ENCODE data around the gene NEK2.
A peak's percentile ranks its signal among the peaks of the same experiment; 100 is the strongest.
"Not testable (repeated sequence)": the region's sequence is repeated elsewhere in the genome, so short reads cannot be mapped to it uniquely, and the experiment has no call there.

The NEK2 gene

DNA sequence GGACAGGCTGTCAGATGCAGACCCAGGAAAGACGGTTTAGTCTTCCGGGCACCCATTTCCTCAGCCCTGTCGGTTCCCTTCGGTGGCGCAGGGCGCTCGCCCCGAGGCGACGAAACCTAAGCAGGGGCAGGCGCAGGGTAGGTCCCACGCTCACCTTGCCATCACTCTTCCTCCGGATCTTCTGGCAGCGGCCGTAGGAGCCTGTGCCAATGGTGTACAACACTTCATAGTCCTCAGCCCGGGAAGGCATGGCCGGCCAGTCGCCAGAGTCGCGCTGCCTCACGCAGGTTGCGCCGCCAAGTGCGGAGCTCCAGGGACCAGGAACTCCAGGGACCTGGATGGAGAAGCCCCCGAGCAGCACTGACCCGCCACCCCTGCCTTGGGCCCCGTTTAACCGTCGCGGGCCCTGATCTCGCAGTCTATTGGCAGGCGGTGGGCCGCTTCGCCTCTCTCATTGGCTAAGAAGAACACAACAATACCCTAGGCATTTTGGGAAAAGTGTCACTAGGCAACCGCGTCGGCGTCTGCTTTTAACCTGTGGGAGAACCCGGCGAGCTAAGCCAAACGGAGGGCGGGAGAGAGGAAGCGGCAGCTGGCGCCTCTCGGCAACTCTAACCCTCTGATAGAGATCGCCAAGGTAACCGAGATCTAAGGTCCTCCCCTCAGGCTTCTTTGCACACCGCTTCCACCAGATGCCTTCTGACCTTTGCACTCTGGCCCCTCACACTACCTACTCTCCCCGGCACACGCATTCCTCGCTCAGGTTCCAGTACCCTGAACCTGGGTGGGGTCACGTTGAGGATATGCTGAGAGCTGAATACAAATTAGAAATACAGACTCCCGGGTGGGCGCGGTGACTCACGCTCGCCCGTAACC is at the start of gene NEK2:
Gene NEK2 (minus strand): TSS at position 392 of the 876 bp plus-strand sequence. CDS start 142 bp downstream, at position 250.
- DNase-seq (ENCODE audit: low spot score): peak; percentile 65

DNA sequence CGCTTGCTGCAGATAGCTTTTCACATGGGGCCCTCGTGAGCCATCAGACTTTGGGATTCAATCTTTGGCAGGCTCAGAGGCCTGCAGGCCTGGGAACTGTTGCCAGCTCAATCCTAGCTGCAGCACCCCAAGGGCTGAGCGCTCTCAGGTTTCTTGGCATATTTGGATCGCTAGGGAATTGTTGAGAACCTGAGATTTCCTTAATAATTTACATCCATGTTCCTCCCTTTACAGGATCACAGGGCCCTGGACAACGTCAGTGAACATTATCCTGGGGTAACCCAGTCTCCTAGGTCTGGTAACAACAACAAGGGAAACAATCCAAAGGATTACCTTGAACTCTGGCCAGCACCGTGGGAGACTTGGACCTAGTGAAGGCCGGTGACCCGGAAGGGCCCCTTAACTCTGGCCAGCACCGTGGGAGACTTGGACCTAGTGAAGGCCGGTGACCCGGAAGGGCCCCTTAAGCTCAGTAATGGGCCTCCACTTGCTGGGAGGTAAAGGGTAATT is 49.3 kb upstream of the NEK2 start:
- DNase-seq (ENCODE audit: low spot score): no peak

DNA sequence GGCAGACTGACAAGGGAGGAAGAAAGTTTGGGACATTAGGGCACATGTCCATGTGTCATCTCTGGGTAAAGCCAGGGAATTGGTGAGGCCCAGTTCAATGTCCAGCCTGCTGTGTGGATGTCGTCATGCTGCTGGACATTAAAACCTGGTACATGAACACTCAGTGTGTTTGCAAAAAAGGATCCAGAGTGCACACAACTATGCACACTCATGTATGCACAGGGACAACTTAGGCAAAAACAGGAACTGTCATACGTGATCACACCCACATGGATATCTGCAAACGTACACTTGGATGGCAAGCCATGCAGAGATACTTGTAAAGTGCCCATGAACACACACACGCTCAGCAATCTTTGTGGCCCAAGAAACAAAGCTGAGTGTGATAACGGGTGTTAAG is 47.9 kb upstream of the NEK2 start:
- no peak for DNase-seq (ENCODE audit: low spot score)

DNA sequence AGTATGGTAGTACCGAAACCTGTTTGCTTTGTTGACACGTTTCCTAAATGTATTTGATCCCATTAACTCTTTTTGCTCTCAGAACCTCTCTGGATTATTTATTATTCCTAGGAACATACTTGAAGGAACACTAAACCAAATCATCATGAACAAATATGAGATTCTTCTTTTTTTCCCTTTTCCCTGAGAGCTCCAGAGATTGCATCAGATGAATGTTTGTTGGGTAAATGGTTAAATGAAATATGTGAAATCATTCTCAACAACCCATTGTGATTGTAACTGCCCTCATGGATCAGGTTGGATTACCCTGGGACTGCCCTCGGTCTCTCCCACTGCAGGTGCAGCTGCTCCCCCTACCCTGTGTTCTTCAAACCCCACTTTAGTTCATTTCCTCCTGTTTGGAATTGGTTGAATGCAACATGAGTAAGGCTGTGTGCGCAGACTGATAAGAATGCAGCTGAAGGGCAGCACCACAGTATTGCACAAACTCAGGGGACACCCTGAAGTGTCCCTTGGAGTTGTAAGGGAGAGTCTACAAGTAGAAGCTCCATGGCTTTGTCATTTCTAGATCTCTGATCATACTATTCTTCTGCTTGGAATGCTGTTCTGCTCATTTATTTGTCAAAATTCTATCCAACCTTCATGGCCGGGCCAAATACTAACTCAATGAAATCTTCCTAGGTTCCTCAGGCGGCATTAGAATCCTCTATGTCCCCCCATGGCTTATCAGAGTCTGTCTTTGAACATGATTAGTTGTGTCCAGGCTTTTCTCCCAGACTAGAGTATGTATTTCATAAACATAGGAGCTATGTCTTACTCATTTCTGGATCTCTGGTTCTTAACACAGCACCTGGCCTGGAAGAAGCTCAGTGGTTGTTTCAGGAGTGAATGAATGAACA is 47.1 kb upstream of the NEK2 start:
- no peak for DNase-seq (ENCODE audit: low spot score)

DNA sequence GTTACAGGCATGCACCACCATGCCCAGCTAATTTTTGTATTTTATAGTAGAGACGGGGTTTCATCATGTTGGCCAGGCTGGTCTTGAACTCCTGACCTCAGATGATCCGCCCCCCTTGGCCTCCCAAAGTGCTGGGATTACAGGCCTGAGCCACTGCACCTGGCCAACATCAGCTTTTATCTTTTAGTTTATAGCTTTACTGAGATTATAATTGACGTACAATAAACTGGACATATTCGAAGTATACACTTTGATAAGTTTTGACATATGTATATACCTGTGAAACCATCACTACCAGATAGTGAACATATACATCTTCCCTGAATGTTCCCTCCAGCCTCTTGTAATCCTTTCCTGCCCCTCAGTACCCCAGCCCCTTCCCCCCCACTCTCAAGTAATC is 41.1 kb upstream of the NEK2 start:
- not testable (repeated sequence) for DNase-seq (ENCODE audit: low spot score)

DNA sequence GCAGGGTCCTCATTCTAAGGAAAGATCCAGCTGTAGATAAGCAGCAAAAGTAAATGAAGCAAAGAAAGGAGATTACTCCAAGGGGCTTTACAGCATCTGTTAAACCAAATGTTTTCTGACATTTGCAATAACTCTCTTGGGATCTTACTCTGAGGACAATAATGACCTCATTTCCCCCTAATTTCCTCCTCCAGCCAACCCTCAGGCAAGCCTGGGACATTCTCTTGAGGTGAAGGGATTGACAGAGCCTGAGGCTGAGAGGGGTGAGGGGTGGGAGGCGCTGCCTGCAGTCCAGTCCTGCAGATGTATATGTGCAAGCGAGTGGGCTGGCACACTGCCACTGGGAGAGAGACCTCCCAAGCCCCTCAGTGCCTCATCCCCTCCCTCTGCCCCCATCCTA is 40.5 kb upstream of the NEK2 start:
- DNase-seq (ENCODE audit: low spot score): no peak

DNA sequence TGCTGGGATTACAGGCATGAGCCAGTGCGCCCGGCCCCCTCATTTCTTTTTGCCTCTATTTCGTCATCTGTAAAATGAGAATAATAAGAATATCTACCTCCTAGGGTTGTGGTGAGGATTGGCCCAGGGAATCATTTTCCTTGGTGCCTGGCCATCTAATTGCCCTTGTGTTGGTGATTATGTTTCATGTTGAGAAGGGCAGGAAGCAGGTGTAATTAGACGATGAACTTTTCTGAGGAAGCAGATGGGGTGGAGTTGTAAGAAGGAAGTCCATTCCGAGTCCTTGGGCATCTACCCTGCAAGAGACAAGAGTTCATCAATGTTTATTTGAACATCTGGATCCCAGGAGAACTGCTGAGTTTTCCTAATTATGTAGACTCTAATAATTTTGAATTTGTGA is 38.7 kb upstream of the NEK2 start:
- no peak for DNase-seq (ENCODE audit: low spot score)

DNA sequence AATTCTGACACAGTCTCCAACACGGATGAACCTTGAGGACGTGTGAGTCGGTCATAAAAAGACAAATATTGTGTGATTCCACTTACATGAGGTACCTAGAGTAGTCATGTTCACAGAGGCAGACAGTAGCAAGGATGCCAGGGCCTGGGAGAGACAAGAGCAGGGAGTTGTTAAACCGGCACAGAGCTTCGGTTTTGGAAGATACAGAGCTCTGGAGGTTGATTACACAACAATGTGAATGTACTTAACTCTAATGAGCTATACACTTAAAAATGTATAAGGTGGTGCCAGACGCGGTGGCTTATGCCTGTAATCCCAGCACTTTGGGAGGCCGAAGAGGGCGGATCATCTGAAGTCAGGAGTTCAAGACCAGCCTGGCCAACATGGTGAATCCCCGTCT is 37.8 kb upstream of the NEK2 start:
- no peak for DNase-seq (ENCODE audit: low spot score)

DNA sequence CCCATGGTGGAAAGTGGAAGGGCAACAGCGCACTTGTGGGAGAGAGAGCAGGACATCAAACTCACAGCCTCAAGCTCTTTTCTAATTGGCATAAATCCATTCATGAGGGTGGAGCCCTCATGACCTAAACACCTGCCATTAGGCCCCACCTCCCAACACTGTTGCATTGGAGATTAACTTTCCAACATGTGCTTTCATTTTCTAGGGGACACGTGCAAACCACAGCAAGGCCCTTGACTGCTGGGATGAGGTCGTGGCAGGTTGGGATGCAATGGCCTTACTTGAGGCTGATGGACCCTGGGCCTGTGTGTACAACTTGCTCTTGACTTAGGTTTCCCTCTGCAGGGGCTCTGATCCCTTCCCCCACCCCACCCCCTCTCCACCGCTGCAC is 35.9 kb upstream of the NEK2 start:
- DNase-seq (ENCODE audit: low spot score): no peak

DNA sequence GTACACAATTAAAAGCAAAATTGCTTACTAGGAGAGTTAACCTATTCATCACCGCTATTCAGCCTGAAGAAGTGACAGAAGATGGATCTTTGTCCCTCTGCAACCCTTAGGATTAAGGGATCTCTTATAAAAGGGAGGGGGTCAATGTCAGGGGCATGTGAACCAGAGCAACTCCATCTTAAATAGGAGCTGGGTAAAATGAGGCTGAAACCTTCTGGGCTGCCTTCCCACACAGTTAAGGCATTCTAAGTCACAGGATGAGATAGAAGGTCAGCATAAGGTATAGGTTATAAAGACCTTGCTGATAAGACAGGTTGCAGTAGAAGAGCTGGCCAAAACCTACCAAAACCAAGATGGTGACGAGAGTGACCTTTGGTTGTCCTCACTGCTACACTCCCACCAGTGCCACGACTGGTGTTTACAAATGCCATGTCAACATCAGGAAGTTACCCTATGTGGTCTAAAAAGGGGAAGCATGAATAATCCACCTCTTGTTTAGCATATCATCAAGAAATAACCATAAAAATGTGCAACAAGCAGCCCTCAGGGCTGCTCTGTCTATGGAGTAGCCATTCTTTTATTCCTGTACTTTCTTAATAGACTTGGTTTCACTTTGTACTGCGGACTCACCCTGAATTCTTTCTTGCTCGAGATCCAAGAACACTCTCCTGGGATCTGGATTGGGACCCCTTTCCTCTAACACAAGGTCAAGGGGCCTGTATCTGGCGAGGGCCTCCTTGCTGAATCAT is 35.3 kb upstream of the NEK2 start:
- DNase-seq (ENCODE audit: low spot score): no peak

DNA sequence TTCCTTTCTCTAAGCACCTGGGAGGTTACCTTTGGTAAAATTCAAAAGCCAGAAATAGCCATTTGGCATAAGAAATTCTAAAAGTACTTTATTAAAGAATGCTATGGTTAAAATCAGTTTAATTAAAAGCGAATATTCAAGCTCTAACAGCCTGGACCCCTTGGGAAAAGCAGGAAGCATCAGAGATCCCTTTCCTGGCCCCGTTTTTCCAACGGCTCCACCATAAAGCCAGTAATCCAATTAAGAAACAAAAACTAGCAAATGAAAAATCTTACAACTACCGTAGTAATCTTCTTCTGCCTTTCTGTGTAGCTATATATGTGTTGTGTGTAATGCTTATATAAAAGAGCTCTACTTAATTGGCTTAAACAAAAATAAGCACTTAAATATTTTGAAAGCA is 33.5 kb upstream of the NEK2 start:
- no peak for DNase-seq (ENCODE audit: low spot score)

DNA sequence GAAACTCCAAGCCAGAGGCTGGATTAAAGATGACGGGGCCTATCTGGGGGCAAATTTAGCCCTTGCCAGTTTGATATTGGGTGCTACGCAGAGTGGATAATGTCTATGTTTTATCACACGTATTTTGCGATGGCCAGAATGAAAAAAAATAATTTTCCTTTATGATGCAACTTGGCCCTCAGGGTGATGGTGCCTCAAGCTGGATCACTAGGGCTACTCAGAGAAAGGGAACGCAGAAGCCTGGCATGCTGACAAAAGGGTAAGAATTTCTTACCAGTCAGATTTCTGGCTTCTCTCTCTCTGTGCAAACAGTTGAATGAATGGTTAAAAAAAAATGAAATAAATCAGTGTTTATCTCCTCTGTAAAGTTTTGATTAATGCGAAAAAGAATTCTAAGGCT is 32.6 kb upstream of the NEK2 start:
- DNase-seq (ENCODE audit: low spot score): no peak

DNA sequence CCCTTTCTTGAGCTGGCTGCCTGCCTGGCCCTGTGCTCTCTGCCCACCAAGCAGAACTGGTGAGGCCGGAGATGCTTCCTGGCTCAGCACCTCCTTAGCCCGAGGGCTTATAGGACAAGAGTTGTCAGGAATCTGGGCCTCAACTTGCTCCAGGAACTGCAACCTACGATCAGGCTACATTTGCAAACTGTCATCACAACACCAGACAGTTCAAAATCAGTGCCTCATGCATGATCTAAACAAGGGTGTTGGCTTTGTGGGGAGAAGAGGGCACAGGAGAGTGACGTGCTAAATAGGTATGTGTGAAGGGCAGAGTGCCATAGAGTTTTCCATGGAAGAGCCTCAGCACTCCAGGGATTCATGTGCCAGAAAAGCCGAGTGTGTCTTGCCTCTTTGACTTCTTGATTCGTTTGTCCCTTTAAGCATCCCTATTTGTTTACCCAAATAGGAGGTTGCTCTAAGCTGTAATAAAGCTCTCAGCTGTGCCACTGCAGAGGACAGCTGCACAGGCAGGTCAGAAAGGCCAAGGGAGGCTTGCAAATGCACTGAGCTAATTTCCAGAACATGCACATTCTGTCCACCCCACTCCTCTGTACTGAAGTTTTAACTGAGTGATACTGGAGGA is 30.2 kb upstream of the NEK2 start:
- no peak for DNase-seq (ENCODE audit: low spot score)

DNA sequence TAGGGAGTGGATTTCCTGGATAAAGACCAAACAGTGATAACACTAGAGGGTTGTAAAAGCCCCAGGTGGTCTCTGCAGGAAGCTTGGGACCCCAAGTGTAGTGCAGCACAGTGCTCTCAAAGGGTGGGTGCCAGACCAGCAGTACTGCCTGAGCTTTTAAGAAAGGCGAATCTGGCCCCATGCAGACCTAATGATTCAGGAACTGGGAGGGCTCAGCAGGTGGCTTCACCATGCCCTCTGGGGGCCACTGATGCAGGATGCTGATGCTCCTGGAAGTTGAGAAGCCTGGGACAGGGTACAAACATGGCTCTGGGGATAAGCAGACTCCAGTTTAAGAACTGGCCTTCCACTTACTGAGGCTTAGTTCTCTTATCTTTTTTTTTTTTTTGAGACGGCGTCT is 29.1 kb upstream of the NEK2 start:
- no peak for DNase-seq (ENCODE audit: low spot score)

DNA sequence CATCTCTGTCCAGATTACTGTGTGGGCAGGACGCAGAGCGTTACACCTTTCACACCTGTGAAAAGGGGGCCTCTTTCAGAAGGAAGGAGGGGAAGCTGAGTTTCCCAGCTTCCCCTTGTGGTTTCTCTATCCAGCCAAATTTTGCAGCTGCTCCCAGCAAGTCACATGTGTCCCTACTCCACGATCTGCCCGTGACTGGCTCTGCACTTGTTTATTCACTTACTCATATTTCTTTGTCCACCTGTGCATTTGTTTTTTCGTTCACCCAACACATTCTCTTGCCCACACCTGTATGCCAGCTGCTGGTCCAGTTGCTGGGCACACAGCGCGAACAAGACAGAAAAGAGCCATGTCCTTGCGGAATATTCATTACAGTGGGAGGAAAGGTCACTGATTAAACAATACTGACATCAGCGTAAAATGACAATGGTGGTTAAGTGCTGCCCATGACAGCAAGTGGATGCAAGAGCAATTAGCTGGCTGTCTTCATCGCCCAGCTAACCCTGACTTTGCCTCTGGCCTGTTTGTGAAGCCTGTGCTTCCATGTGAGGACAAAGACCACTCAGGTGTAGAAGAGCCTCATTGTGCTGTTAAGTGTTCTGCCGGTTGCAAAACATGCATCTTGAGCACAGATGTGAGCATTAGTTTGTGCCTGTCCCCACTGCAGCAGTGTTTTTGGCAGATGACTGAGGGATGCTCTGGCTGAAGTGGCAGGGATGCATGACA is 28.6 kb upstream of the NEK2 start:
- no peak for DNase-seq (ENCODE audit: low spot score)

DNA sequence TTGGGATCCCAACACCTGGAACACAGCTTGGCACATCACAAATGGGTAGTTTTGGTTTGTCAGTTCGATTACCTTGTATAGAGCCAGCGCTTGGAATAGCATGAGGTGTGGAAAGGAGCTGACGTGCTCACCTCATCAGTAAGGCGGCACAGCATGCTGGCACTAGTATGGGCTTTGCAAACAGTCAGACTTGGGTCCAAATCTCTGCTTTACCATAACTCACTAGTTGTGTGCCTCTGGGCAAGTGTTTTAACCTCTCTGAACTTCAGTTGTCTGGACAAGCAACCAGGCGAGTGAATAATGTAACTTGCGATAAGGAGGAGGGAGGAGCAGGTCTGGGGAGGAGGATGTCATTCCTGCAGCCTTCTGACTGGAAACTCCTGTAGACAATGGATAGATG is 26.3 kb upstream of the NEK2 start:
- no peak for DNase-seq (ENCODE audit: low spot score)

DNA sequence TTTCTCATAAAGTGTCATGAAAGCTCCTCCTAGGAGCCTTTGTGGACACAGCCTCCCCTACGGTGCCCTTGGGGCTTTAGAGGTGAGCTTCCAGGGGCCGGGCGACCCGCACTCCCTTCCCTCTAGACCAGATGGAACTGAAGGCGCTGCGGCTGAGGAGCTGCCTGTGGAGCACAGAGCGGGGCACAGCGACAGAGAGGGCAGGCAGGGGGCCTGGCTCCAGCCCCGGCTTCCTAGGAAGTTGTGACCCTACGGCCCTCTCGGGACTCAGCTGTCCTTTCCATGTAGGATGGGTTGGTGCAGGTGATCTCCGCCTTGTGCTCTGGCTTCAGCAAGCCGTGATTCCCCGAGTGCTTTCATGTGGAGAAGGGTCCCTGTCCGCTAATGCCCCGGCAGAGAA is 23.6 kb upstream of the NEK2 start:
- DNase-seq (ENCODE audit: low spot score): no peak

DNA sequence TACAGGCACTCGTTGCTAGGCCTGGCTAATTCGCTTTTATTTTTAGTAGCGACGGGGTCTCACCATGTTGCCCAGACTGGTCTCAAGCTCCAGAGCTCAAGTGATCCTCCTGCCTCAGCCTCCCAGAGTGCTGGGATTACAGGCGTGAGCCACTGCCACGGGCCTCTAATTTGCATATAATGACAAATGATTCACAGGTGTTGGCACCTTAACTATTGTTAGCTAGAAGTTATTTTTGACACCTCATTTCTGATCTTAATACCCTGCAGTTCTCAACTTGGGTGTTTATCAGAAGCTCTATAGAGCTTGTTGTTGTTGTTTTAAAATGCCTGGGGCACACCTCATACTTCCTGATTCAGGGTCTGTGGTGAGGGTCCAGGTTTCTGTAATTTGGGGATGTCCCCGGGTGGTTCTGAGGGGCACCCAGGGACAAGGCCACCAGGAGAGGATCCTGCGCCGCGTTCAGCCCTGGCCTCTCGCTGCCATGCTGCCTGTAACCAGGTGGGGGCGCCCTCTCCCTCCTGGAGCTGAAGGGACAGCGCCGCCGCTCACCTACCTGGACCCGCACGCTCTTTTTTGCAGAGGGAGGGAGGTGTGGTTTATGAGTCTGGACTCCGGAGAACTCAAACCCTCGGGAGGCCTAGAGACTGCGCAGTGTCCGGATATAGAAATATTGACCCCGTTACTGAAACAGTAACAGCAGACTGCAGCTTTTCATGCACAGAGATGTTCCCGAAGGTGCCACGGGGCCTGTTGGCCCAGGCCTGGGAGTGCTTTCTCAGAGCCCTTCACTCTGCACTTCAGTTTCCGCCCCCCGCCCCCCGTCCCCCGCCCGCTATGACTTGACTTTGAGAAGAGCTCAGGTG is 23.0 kb upstream of the NEK2 start:
- DNase-seq (ENCODE audit: low spot score): peak; percentile 63

DNA sequence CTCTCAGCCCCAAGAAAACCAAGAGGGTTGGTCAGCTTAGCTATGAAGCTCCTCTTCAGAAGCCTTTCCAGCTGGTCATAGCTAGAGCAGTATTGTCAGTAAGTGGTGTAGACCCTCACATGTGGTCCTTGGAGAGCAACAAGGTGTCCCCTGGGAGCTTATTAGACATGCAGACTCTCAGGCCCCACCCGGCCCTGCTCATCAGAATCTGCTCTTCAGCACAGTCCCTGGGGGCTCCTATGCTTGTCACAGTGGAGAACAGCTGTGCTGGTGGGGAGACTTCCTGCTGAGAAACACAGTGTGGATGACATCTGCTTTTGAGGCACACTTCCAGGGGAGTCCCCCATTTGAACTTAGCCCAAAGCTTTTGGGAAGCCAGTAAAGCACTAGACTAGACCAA is 21.9 kb upstream of the NEK2 start:
- DNase-seq (ENCODE audit: low spot score): no peak

All from HuH-7.5 (cell line).